Measurements from ENCODE around the gene MECR.

- no peak for TF ChIP-seq POLR2A (IDR thresholded peaks at IDR 0.05)
- TF ChIP-seq, protein P1, sequence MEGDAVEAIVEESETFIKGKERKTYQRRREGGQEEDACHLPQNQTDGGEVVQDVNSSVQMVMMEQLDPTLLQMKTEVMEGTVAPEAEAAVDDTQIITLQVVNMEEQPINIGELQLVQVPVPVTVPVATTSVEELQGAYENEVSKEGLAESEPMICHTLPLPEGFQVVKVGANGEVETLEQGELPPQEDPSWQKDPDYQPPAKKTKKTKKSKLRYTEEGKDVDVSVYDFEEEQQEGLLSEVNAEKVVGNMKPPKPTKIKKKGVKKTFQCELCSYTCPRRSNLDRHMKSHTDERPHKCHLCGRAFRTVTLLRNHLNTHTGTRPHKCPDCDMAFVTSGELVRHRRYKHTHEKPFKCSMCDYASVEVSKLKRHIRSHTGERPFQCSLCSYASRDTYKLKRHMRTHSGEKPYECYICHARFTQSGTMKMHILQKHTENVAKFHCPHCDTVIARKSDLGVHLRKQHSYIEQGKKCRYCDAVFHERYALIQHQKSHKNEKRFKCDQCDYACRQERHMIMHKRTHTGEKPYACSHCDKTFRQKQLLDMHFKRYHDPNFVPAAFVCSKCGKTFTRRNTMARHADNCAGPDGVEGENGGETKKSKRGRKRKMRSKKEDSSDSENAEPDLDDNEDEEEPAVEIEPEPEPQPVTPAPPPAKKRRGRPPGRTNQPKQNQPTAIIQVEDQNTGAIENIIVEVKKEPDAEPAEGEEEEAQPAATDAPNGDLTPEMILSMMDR (IDR thresholded peaks at IDR 0.05), result no peak
- no peak for TF ChIP-seq EP300 (IDR thresholded peaks at IDR 0.05)
- no peak for TF ChIP-seq POLR2AphosphoS5 (IDR thresholded peaks at IDR 0.05)
Measured at GRCh38 chr1:29179641-29180184, 51.0 kb downstream of the MECR start.
